GM21526 (cell line): ENCODE measurements around the gene SCRN3.
A peak's percentile ranks its signal among the peaks of the same experiment; 100 is the strongest.
"Not testable (repeated sequence)": the region's sequence is repeated elsewhere in the genome, so short reads cannot be mapped to it uniquely, and the experiment has no call there.

Experiments used
- ATAC-seq: cut with Tn5 transposase; IDR thresholded peaks from one replicate; pipeline ENCODE4 v1.9.1; 2021; ENCODE audit warnings: moderate library complexity; ENCODE audit not compliant: unreplicated experiment, low FRiP score

SCRN3 gene, protein sequence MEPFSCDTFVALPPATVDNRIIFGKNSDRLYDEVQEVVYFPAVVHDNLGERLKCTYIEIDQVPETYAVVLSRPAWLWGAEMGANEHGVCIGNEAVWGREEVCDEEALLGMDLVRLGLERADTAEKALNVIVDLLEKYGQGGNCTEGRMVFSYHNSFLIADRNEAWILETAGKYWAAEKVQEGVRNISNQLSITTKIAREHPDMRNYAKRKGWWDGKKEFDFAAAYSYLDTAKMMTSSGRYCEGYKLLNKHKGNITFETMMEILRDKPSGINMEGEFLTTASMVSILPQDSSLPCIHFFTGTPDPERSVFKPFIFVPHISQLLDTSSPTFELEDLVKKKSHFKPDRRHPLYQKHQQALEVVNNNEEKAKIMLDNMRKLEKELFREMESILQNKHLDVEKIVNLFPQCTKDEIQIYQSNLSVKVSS

DNA sequence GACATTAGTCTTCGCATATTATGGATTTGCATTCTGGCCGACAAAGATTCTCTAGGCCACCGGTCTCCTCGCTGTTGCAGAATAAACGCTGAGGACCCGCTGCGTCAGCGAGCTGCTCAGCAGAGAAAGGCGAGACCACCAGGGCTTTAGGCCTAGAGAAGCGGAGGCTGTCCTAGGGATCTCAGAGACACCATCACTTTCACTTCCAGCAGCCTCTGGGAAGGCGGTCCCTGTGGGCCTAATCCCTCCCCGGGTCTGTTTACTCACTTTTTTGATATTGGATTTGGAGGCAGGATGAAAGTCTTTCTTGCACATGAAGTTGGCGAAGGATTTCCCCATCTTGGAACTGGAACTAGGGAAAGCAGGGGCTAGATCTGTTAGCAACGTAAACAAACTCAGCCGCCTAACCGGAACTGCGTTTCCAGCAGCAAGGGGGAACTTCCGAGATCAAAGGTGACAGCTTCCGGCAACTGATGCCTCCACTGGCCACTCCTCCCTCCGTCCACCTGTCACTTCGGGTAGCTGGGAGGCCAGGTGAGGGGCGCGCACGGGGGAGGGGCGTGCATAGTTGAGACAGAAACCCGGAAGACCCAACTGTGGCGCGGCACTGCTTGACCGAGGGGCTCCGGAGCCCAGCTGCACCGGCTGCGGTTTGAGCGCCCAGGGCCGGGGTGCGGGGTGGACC is at the start of gene SCRN3:
TSS of gene SCRN3 (plus strand) at position 447 of the 685 bp plus-strand sequence. CDS start 2,554 bp downstream, outside the sequence.
- ATAC-seq: peak; percentile 92

DNA sequence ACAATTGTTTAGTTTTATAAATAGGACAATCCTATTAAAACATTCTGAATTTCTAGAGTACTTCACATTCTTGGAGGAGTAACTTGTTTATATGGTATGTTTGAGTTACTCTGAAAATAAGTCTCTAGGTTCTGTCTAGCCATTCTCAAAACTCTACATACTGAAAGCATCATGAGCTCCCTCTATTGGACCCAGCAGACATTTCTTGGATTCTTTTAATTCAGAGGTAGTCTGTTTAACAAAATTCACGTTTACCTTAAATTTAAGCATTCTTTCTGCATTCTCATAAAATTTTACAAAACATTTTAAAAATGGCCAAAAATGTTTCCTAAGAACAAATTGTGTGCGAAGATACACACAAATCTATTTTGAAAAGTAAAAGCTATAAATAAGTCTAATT is 45.5 kb upstream of the SCRN3 start:
- ATAC-seq: no peak

DNA sequence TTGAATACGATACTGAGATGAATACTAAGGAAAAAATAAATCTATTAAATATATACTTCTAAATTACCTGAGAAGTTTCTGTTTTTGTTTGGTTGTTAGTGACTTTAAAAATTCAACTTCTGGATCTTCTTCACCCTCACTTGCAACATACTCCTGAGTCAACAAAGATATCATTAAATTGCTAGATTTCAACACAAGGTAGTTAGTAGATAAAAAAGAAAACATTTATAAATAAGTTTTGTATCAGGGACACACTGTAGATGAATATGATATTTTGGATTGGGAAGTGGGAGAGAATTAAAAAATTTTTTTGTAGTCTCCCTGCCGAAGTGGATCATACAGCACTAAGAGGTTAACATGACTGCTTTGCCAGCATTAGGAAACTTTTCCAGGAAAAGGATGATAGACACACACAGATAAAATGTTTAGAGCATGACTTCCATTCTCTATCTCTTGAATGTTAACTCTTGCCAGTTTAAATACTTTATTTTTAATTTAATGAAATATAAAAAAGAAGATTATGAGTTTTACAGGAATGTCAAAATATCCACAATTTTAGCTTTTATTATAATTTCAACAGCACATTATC is 44.8 kb upstream of the SCRN3 start:
- ATAC-seq: no peak

DNA sequence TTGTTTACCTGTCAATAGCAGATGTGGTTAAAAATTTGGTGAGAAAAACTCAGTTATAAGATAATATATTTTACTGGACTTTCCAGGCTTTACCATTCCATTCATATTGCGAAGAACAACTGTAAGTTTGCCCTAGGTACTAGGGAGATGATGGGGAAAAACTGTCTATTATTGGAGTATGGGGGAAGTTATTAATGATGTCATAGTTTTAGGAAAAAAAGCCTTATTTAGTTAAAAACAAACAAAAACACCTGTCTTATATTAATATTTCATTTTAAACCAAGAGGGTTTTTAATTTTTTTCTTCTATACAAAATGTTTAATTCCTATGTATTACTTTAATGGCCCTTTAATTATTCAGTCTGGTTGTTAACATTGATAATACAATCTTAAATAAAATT is 42.5 kb upstream of the SCRN3 start:
- ATAC-seq: no peak

DNA sequence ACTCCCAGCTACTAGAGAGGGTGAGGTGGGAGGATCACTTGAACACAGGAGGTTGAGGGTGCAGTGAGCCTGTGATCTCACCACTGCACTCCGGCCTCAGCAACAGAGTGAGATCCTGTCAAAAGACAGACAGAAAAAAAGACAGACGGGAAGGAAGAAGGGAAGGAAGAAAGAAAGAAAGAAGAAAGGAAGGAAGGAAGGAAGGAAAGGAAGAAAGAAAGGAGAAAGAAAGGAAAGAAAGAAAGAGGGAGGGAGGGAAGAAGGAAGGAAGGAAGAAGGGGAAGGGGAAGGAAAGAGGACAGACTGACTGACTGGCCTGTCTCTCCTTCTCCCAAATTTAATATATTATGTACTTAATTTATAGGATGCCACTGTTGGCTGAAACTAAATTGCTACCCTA is 39.2 kb upstream of the SCRN3 start:
- ATAC-seq: no peak

DNA sequence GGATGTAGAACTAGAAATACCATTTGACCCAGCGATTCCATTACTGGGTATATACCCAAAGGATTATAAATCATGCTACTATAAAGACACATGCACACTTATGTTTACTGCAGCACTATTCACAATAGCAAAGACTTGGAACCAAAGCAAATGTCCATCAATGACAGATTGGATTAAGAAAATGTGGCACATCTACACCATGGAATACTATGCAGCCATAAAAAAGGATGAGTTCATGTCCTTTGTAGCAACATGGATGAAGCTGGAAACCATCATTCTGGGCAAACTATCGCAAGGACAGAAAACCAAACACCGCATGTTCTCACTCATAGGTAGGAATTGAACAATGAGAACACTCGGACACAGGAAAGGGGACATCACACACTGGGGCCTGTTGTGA is 35.9 kb upstream of the SCRN3 start:
- ATAC-seq: not testable (repeated sequence)

DNA sequence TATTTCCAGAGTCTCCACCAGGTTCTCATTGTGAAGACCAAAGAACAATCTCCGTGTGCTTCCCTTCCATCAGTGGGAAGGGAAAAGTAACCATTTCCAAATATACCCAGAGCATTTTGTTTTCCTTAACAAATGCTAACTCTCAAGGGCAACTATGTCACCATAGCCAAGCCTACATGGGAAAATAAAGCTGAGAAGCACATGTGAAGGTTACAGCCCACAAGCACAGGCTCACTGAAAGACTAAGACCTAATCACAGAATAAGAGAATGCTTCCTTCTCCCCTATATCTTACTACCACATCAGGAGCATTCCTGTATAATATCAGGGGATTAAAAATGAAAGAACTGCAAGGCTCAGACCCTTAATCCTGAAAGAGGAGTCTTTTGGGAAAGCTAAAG is 32.6 kb upstream of the SCRN3 start:
- ATAC-seq: no peak

DNA sequence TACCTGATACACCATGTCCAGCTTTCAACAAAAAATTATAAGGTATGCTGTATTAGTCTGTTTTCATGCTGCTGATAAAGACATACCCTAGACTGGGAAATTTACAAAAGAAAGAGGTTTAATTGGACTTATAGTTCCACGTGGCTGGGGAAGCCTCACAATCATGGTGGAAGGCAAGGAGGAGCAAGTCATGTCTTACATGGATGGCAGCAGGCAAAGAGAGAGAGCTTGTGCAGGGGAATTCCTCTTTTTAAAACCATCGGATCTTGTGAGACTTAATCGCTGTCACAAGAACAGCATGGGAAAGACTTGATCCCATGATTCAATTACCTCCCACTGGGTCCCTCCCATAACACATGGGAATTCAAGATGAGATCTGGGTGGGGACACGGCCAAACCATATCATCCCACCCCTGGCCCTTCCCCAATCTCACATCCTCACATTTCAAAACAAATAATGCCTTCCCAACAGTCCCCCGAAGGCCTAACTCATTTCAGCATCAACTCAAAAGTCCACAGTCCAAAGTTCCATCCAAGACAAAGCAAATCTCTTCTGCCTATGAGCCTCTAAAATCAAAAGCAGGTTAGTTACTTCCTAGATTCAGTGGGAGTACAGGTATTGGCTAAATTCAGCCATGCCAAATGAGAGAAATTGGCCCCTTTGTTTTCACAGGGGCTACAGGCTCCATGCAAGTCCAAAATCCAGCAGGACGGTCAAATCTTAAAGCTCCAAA is 31.9 kb upstream of the SCRN3 start:
- not testable (repeated sequence) for ATAC-seq

DNA sequence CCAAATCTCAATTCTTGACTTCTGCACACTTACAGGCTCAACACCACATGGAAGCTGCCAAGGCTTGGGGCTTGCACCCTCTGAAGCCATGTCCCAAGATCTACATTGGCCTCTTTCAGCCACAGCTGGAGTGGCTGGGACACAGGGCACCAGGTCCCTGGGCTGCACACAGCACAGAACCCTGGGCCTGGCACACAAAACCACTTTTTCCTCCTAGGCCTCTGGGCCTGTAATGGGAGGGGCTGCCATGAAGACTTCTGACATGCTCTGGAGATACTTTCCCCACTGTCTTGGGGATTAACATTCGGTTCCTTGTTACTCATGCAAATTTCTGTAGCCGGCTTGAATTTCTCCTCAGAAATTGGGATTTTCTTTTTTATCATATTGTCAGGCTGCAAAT is 30.9 kb upstream of the SCRN3 start:
- no peak for ATAC-seq

DNA sequence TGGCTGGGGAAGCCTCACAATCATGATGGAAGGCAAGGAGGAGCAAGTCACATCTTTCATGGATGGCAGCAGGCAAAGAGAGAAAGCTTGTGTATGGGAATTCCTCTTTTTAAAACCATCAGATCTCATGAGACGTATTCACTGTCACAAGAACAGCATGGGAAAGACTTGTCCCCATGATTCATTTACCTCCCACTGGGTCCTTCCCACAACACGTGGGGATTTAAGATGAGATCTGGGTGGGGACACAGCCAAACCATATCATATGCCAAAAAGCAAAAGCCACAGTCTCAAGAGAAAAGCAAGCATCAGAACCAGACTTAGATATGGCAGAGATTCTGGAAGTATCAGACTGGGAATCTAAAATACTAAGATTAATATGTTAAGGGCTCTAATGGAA is 30.0 kb upstream of the SCRN3 start:
- ATAC-seq: no peak

DNA sequence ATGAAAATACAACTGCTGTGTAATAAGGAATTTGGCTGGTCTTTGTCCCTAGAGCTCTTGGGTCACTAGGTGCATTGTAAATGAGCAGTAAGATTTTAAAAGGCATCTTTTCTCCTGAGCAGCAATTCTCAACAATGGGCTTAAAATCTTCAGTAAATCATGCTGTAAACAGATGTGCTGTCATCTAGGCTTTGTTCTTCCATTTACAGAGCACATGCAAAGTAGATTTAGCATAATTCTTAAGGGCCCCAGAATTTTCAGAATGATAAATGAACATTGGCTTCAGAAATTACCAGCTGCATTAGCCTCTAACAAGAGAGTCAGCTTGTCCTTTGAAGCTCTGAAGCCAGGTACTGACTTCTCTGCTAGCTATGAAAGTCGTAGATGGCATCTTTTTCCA is 26.8 kb upstream of the SCRN3 start:
- ATAC-seq: no peak

DNA sequence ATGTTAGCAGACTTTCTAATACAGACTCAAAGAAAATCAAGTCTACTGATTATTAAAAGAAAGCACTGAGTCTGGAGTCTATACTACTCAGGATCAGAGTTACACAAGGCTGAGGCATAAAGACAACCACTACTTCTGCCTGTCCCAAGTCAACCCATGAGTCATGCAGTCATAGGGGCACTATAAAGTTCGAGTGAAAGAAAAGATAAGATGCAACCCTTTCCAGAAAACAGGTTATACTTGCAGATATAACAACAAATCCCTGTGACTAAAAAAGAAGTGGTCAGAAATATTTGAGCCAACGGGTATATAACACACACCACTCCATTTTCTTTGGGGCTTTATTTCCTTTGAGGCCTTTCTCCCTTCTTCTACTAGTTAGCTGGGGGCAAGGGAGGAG is 18.6 kb upstream of the SCRN3 start:
- ATAC-seq: no peak

DNA sequence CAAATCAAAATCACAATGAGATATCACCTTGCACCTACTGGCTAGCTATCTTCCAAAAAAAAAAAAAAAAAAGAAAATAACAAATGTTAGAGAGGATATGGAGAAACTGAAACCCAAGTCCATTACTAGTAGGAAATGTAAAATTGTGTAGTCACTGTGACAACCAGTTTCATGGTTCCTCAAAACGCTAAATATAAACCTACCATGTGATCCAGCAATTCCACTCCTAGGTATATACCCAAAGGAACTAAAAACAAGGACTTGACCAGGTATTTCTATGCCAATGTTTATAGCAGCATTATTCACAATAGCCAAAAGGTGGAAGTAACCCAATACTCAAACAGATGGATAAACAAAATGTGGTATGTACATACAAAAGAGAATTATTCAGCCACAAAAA is 11.7 kb upstream of the SCRN3 start:
- no peak for ATAC-seq

DNA sequence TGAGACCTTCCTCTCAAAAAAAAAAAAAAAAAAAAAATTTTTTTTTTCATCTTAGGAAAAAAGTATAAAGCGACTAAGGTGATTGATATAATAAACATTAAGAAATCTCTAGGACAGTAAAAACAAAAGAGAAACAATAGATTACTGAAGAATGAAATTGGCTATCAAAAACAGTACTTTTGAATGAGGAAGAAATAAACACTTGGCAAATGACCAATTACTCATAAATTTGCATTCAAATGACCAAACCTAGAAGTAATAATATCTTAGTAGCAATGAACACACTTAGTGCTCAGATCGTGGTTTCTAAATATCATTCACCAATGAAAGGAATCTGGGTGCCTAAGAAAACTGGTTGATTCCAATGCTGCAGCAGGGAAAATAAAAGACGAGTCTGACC is 10.3 kb upstream of the SCRN3 start:
- no peak for ATAC-seq

DNA sequence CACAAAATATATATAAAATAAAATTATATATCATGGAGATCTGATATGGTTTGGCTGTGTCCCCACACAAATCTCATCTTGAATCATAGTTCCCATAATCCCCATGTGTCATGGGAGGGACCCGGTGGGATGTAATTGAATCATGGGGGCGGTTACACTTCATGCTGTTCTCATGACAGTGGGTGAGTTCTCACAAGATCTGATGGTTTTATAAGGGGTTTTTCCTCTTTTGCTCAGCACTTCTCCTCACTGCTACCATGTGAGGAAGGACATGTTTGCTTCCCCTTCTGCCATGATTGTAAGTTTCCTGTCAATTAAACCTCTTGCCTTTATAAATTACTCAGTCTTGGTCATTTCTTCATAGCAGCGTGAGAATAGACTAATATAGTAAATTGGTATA is 6.8 kb upstream of the SCRN3 start:
- ATAC-seq: not testable (repeated sequence)

DNA sequence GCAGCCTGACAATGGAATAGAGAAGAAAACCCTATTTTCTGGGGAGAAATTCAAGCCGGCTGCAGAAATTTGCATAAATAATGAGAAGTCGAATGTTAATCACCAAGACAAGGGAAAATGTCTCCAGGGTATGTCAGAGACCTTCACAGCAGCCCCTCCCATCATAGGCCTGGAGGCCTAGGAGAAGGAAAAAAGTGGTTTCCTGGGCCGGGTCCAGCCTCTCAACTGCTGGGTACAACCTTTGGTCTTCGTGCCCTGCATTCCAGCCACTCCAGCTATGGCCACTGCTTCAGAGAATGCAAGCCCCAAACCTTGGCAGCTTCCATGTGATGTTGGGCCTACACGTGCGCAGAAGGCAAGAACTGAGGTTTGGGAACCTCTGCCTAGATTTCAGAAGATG is 6.0 kb upstream of the SCRN3 start:
- no peak for ATAC-seq

DNA sequence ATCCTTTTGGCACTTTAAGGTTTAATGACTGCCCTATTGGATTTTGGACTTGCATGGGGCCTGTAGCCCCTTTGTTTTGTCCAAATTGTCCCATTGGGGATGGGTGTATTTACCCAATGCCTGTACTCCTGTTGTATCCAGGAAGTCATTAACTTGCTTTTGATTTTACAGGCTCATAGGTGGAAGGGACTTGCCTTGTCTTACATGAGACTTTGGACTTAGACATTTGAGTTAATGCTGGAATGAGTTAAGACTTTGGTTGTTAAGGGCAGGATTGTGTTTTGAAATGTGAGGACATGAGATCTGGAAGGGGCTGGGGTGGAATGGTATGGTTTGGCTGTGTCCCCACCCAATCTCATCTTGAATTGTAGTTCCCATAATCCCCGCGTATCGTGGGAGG is 5.2 kb upstream of the SCRN3 start:
- ATAC-seq: not testable (repeated sequence)

DNA sequence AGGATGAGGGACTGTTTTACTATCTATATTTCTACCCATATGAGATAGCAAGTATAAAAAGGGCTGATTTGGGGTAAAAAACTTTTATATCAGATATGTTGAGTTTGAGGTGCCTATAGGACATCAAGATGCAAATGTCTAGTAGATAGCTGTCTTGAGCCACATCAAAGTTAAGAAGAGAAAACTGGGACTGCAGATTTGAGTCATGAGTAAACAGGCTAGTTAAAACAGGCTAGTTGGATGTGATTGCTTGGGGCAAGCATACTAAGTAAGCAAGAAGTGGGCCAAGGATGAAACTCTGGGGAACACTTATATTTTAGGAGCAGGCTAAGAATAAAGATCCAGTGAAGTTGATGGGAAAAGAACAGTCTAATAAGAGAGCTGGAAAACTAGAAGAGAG is 2.8 kb upstream of the SCRN3 start:
- no peak for ATAC-seq

DNA sequence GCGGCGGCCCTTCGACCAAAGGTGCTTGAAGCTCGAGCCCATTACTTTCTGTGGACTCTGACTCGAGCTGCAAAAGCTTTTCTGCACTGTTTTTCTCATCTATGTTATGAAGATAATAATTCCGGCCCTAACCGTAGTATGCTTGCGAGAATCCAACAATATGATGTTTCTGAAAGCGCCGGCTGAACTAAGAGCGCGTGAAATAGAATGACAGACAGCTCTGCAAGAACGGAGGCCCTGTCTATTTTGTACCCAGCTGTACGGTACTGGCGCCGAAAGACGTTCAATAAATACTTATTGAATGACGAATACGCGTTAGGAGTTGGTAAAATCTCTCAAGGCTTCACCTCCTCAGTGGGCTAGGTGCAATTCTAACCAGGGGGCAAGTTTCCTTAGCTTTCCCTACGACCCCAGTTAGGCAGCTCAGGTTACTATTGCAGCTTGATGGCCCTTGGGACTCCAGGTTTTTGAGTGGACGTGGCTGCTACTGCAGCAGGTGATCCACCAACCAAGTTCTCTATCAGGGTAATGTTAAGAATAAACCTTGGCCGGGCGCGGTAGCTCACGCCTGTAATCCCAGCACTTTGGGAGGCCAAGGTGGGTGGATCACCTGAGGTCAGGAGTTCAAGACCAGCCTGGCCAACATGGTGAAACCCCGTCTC is 570 bp downstream of the SCRN3 start:
- no peak for ATAC-seq

DNA sequence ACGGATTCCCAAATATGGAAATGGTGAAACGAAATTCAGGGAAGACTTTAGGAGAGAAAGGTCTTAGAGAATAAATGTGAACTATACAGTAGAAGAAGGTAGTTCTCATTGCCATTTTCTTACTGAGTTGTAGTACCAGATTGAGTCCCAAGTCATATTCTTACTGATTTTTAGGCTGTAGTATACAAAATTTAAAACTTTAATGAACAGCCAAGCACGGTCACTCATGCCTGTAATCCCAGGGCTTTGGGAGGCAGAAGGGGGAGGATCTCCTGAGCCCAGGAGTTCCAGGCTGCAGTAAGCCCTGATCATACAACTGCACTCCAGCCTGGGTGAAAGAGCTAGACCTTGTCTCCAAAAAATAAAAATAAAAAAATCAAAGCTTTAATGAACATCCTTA is 2.2 kb downstream of the SCRN3 start:
- ATAC-seq: no peak

DNA sequence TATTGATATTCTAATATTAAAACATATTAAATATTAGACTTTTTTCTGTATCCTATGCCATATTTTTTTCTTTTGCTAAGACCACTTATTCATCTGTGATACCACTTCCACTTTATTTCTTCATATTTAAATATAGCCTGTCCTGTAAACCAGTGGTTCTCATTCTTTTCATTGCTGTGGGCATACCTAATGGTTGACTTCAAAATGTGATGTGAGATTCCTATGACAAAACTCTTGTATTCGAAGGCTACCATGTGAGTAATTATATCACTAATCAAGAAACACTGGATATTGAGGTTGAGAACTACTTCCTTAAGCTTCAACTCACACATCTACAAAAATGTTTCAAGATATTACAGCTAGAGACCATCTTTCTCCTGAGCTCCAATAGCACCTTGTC is 3.6 kb downstream of the SCRN3 start:
- no peak for ATAC-seq
